Measurements from ENCODE around the gene FAM120A. TPM values are rescaled to one million over a fixed set of nuclear protein-coding genes. Genes with fewer than 3 reads are reported as not detected.

FAM120A gene
- total RNA-seq, 1 donor from 2014 or later: 135 TPM

- no peak for DNase-seq (ENCODE audit: low spot score in 2 of 2)
- no peak overlapping the region for H3K27ac ChIP-seq
- no peaks in the 10 kb centered on the region for H3K4me1 ChIP-seq
- TF ChIP-seq, protein P1, sequence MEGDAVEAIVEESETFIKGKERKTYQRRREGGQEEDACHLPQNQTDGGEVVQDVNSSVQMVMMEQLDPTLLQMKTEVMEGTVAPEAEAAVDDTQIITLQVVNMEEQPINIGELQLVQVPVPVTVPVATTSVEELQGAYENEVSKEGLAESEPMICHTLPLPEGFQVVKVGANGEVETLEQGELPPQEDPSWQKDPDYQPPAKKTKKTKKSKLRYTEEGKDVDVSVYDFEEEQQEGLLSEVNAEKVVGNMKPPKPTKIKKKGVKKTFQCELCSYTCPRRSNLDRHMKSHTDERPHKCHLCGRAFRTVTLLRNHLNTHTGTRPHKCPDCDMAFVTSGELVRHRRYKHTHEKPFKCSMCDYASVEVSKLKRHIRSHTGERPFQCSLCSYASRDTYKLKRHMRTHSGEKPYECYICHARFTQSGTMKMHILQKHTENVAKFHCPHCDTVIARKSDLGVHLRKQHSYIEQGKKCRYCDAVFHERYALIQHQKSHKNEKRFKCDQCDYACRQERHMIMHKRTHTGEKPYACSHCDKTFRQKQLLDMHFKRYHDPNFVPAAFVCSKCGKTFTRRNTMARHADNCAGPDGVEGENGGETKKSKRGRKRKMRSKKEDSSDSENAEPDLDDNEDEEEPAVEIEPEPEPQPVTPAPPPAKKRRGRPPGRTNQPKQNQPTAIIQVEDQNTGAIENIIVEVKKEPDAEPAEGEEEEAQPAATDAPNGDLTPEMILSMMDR (IDR thresholded peaks at IDR 0.05): no peak
- intact Hi-C loops (cut with DNase I): no loop called here
- H3K9me3 ChIP-seq: no peaks in the 10 kb centered on the region
- peaks cover 12 to 42% of the 10 kb centered on the region in 2 donors for H3K36me3 ChIP-seq
- H3K27me3 ChIP-seq: no peaks in the 10 kb centered on the region
- no peak overlapping the region for H3K4me3 ChIP-seq
Observed at GRCh38 chr9:93522736-93523135, 71.3 kb downstream of the FAM120A start.

DNA sequence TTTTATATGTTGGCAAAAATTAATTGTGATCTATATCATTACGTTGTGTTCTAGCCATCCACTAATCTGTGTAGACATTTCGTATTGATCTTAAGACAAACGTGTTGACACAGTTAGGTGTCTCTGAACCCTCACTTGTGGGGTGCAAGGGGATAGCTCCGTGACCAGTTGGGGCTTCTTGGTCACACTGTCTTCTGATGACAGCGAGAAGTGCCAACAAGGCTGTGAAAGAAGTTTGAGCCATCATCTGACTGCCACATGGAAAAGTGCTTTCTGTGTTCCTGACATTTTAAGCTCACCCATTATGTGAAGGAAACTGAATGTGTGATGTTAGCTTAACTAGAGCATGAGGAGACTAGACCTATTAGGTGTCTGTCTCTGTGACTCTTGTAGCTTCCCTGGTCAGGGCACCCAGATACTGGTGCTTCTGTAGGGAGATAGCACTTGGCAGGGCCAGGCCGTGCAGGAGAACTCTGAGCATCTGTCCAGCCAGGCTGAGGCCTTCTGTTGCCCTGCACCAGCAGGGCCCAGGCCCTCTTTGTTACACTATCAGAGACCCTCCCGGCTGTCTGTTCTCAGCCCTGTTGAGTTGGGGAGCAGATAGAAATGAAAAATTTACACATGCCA lies 72.1 kb downstream of the FAM120A start:
- TF ChIP-seq, protein P1 (IDR thresholded peaks at IDR 0.05): no peak
- DNase-seq (ENCODE audit: low spot score in 2 of 2): no peak
- H3K27me3 ChIP-seq: no peaks in the 10 kb centered on the region
- H3K4me1 ChIP-seq: no peaks in the 10 kb centered on the region
- intact Hi-C loops (cut with DNase I): no loop called here
- no peak overlapping the region for H3K4me3 ChIP-seq
- H3K9me3 ChIP-seq: no peaks in the 10 kb centered on the region
- no peak overlapping the region for H3K27ac ChIP-seq
- peaks cover 11 to 51% of the 10 kb centered on the region in 2 donors for H3K36me3 ChIP-seq

- Histone ChIP-seq H3K4me3 (no peak overlapping the region), H3K27ac (no peak overlapping the region), H3K9me3 (no peaks in the 10 kb centered on the region), H3K27me3 (no peaks in the 10 kb centered on the region), H3K36me3 (peaks cover 14 to 56% of the 10 kb centered on the region in 2 donors), H3K4me1 (no peaks in the 10 kb centered on the region)
- TF ChIP-seq, protein P1 (IDR thresholded peaks at IDR 0.05): no peak
- intact Hi-C loops (cut with DNase I): no loop called here
- no peak for DNase-seq (ENCODE audit: low spot score in 2 of 2)
Observed at GRCh38 chr9:93525476-93525875, 74.0 kb downstream of the FAM120A start.

DNA sequence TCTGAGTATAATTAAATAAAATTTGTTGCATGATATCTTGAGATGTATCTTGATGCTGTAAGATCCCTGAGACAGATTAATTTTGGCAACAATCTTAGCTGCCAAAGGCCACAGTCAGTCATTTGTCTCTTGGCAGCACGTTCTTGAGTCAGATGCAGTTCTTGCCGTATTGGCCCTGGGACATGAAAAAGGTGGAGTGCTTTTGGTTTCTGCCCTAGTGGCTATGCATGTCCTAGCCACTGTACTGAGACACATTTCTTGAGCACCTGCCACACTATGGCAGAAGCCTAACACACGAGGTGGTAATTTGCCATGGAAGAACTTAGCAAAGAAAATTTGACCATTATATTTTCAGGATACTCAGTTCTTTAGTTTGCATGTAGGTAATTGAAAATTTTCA lies 79.9 kb downstream of the FAM120A start:
- intact Hi-C loops (cut with DNase I): no loop called here
- TF ChIP-seq, protein P1 (IDR thresholded peaks at IDR 0.05): peak in 1 of 3 experiments; percentile 16
- Histone ChIP-seq H3K4me3 (no peak overlapping the region), H3K4me1 (peaks cover 0 to 7% of the 10 kb centered on the region in 2 donors), H3K36me3 (peaks cover 11 to 71% of the 10 kb centered on the region in 2 donors), H3K27me3 (no peaks in the 10 kb centered on the region), H3K27ac (no peak overlapping the region), H3K9me3 (no peaks in the 10 kb centered on the region)
- no peak for DNase-seq (ENCODE audit: low spot score in 2 of 2)

- no peak for DNase-seq (ENCODE audit: low spot score in 2 of 2)
- H3K27me3 ChIP-seq: no peaks in the 10 kb centered on the region
- H3K4me1 ChIP-seq: peaks cover 0 to 7% of the 10 kb centered on the region in 2 donors
- TF ChIP-seq, protein P1 (IDR thresholded peaks at IDR 0.05): no peak
- H3K27ac ChIP-seq: no peak overlapping the region
- peaks cover 14 to 64% of the 10 kb centered on the region in 2 donors for H3K36me3 ChIP-seq
- intact Hi-C loops (cut with DNase I): no loop called here
- H3K4me3 ChIP-seq: no peak overlapping the region
- no peaks in the 10 kb centered on the region for H3K9me3 ChIP-seq
Observed at GRCh38 chr9:93532141-93532540, 80.7 kb downstream of the FAM120A start.
